HFF-Myc (cell line): ENCODE results near the gene HSPH1.
"Not testable (repeated sequence)": the region's sequence is repeated elsewhere in the genome, so short reads cannot be mapped to it uniquely, and the experiment has no call there.

Experiments used
- DNase-seq: peaks from one replicate; pipeline ENCODE4 v3.0.0-alpha.2; 2011; ENCODE audit warnings: low read depth; ENCODE audit errors: extremely low read depth
- H3K4me3 ChIP-seq: replicated peaks from 2 replicates; pipeline ENCODE4 v1.5.1; 2011; ENCODE audit warnings: low read depth, mild to moderate bottlenecking, control low read depth, low read length
- CTCF ChIP-seq: IDR thresholded peaks from 2 replicates; pipeline ENCODE4 v1.5.1; 2012; ENCODE audit warnings: mild to moderate bottlenecking, low read depth, low read length, control low read depth; ENCODE audit errors: missing control alignments

HSPH1 gene

GRCh38 chr13:31179241-31179640, 17.5 kb upstream of the HSPH1 start:
- no peak for DNase-seq
- no peak overlapping the region for H3K4me3 ChIP-seq
- TF ChIP-seq CTCF, result no peak

- H3K4me3 ChIP-seq, DNase-seq: not testable (repeated sequence)
Measured at GRCh38 chr13:31177813-31178495, 16.2 kb upstream of the HSPH1 start.

GRCh38 chr13:31175847-31176532, 14.3 kb upstream of the HSPH1 start:
- no peak overlapping the region for H3K4me3 ChIP-seq
- no peak for DNase-seq
- TF ChIP-seq CTCF, result no peak

- H3K4me3 ChIP-seq, result no peak overlapping the region
- no peak for TF ChIP-seq CTCF
- DNase-seq, result no peak
Measured at GRCh38 chr13:31174018-31174417, 12.3 kb upstream of the HSPH1 start.

GRCh38 chr13:31172535-31172934, 10.8 kb upstream of the HSPH1 start:
- DNase-seq, result no peak
- TF ChIP-seq CTCF, result no peak

GRCh38 chr13:31172001-31172400, 10.3 kb upstream of the HSPH1 start:
- DNase-seq, result no peak
- TF ChIP-seq CTCF, result no peak
- no peak overlapping the region for H3K4me3 ChIP-seq

More at GRCh38 chr13:31172535-31172934, 10.8 kb upstream of the HSPH1 start:
- H3K4me3 ChIP-seq, result no peak overlapping the region

GRCh38 chr13:31168736-31169135, 7.0 kb upstream of the HSPH1 start:
- H3K4me3 ChIP-seq, result no peak overlapping the region
- DNase-seq, result no peak
- TF ChIP-seq CTCF, result no peak
